Activated T-cell treated with anti-CD3 and anti-CD28 coated beads for 48 hours (primary cell): ENCODE data around the gene OSBPL1A.
"Not testable (repeated sequence)": the region's sequence is repeated elsewhere in the genome, so short reads cannot be mapped to it uniquely, and the experiment has no call there.

Experiments used
- DNase-seq: peaks from one replicate; pipeline ENCODE4 v3.0.0-alpha.2; 2020; ENCODE audit warnings: low read depth

Gene OSBPL1A

GRCh38 chr18:24397131-24397693 is 412 bp downstream of the OSBPL1A start:
- no peak for DNase-seq

DNA sequence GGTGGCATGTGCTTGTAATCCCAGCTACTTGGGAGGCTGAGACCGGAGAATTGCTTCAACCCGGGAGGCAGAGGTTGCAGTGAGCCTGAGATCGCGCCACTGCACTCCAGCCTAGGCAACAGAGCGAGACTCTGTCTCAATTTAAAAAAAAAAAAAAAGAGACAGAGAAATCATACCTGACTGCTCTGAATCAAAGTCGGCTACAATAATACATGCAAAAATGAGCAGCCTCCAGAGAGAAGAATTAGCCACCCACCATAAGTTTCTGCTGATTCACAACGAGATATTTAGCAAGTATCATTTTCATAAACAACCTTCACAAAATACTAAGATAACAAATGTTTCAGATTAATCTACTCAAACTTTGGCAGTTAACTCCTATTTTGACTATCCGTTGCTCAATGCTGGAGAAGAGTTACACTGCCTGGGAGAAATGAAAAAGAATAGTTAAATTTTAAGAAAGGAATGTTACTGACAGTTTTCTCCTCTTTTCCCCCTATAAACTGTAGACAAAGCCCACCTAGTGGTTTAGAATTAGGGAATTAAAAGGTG is 1.5 kb downstream of the OSBPL1A start:
- no peak for DNase-seq

DNA sequence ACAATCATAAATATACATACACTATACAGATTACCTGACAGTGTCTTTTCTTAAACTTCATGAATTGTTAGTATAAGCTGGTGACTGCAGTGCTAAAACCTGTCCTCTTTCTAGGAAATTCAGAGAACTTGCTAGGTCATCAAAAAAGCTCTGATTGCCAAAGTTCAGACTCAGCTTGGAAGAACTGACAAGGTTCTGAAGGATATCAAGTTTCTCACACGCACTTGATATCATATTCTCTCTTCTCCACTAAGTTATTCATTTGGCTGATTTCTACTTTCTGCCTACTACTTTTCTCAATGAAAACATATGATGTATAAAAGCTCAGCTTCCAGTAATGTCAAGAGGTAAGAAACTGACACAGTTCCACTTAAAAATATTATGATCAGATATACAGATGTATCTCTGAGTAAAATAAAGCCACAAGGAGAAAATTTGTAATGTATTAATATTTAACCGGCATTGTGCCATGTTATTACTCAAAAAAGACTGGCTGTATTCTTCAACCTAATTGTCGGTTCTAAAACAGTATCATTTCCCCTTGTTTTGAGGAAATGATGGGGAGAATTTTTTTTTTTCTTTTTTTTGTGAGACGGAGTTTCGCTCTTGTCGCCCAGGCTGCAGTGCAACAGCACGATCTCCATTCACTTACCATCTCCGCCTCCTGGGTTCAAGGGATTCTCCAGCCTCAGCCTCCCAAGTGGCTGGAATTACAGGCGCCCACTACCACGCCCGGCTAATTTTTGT is 2.4 kb downstream of the OSBPL1A start:
- DNase-seq = no peak

DNA sequence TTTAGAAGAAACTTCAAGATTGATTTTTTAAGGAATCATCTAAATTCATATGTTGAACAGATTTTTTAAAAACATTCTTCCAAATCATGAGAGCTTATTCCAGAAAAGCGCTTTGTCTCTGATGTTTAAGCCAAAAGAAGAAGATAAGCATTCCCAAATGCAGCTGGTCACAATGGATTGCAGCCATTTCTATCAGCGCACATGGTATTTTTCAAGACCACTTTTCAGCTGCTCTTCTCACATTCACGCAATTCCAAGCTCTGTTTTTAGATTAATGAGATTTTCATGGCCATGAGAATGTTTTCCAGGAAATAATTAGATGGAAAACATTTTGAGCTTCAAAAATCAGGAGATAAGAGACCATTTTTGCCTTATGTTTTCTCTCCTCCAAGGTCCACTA is 8.7 kb downstream of the OSBPL1A start:
- no peak for DNase-seq

DNA sequence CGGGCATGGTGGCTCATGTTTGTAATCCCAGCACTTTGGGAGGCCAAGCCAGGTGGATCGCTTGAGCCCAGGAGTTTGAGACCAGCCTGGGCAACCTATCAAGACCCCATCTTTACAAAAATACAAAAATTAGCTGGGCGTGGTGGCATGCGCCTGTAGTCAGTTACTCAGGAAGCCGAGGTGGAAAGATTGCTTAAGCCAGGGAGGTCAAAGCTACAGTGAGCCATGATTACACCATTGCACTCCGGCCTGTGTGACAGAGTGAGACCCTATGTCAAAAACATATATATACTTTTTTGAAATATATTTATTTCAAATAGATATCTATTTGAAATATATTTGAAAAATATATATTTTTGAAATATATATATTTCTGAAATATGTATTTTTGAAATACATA is 10.9 kb downstream of the OSBPL1A start:
- DNase-seq = no peak

- DNase-seq = no peak
Measured at GRCh38 chr18:24381126-24381525, 16.5 kb downstream of the OSBPL1A start.

GRCh38 chr18:24380163-24380747 is 17.4 kb downstream of the OSBPL1A start:
- no peak for DNase-seq

GRCh38 chr18:24378598-24378997 is 19.0 kb downstream of the OSBPL1A start:
- DNase-seq = no peak

DNA sequence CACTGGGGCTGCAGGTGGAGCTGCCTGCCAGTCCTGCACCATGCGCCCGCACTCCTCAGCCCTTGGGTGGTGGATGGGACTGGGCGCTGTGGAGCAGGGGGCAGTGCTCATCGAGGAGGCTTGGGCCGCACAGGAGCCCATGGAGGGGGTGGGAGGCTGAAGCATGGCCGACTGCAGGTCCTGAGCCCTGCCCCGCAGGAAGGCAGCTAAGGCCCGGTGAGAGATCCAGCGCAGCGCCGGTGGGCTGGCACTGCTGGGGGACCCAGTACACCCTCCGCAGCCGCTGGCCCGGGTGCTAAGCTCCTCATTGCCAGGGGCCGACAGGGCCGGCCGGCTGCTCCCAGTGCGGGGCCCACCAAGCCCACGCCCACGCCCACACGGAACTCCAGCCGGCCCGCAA is 21.1 kb downstream of the OSBPL1A start:
- DNase-seq = not testable (repeated sequence)

DNA sequence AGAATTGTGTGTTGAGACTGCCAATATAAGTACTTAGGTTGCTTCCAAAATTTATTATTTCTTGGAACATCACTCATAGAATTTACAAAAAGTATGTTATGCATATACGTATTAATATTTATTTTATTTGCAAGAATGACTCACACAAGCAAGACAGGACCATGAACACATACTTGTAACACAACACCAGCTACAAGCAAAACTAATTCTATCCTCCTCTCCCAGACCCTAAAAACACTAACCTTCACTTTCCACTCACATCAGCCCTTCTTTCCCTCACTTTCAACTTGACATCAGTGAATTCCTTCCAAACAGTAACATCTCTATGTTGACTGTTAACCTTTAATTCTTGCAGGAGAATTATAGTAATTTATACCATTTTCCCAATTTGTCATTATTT is 24.3 kb downstream of the OSBPL1A start:
- no peak for DNase-seq

- no peak for DNase-seq
Measured at GRCh38 chr18:24372279-24372872, 25.2 kb downstream of the OSBPL1A start.

DNA sequence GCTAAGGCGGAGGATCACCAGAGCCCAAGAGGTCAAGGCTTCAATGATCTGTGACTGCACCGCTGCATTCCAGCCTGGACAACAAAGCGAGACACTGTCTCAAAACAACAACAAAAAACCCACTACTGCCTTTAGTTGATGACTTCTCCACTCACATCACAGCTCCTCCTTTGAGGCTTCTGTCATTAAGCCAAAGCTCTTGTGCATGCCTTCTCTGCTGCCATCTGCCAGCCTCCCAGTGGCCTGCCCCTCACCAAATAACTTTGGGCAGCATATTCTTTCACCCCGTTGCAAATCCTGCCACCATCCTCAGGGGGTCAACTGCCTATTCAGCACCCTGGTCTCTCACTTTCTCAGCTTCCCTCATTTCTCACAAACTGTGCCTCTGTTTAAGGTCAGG is 27.5 kb downstream of the OSBPL1A start:
- DNase-seq = no peak

- peak; percentile 44 for DNase-seq
Measured at GRCh38 chr18:24369426-24369825, 28.2 kb downstream of the OSBPL1A start.

- DNase-seq = peak; percentile 45
Measured at GRCh38 chr18:24368749-24369148, 28.9 kb downstream of the OSBPL1A start.

- DNase-seq = no peak
Measured at GRCh38 chr18:24366328-24366727, 31.3 kb downstream of the OSBPL1A start.

GRCh38 chr18:24364177-24364576 is 33.4 kb downstream of the OSBPL1A start:
- no peak for DNase-seq

DNA sequence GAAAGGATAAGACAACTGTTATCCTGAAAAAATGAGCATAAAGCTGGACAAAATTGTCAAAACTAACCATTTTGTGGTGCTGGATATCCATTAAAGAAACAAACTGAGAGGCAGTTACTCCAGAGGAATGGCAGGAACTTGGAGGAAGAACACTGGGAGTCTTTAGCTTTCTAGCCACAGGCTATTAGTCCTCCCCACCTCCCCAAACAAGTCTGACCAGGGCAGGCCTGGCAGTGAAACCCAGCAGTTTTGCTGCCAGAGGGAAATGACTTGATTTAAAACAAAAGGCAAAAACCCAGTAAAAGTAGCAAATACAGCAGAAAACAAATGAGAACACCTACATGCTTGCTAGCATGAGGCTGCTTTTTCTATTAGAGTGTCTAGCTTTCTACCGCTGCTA is 34.9 kb downstream of the OSBPL1A start:
- DNase-seq = no peak

- DNase-seq = not testable (repeated sequence)
Measured at GRCh38 chr18:24359787-24360530, 37.7 kb downstream of the OSBPL1A start.

- no peak for DNase-seq
Measured at GRCh38 chr18:24354278-24354677, 43.3 kb downstream of the OSBPL1A start.

GRCh38 chr18:24346254-24346653 is 51.4 kb downstream of the OSBPL1A start:
- DNase-seq = no peak

- DNase-seq = no peak
Measured at GRCh38 chr18:24344509-24344908, 53.1 kb downstream of the OSBPL1A start.

DNA sequence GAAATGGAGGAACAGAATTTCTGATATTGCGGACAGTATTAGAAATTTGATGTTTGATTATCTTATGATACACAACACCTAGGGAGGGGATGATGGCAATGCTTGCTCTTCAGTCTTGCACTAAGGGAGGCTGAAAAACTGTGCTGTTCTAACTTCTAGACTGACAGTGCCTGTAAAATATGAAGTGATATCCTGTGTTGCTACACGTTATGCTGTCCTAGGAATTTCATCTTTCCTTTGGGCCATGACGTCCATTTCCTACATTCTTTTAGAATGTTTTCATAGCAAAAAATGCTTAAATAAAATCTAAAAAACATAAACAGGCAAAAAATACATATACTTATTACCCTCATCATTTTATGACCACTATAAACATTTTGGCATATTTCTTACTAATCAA is 55.3 kb downstream of the OSBPL1A start:
- no peak for DNase-seq
